ENCODE results near the gene KIAA0513. TPM values are rescaled to one million over a fixed set of nuclear protein-coding genes. Genes with fewer than 3 reads are reported as not detected.

KIAA0513 gene
- total RNA-seq, 1 donor, result 35.1 TPM

GRCh38 chr16:85047867-85048455 lies 20.4 kb downstream of the KIAA0513 start:
- Histone ChIP-seq H4K20me1 (ENCODE audit: insufficient read depth, low read length) (peaks cover 24% of the 10 kb centered on the region), H3K36me3 (ENCODE audit: insufficient read depth, low read length) (no peaks in the 10 kb centered on the region)
- no peak for TF ChIP-seq CTCF (IDR thresholded peaks at IDR 0.05; ENCODE audit: extremely low read depth, low read depth, low read length)

DNA sequence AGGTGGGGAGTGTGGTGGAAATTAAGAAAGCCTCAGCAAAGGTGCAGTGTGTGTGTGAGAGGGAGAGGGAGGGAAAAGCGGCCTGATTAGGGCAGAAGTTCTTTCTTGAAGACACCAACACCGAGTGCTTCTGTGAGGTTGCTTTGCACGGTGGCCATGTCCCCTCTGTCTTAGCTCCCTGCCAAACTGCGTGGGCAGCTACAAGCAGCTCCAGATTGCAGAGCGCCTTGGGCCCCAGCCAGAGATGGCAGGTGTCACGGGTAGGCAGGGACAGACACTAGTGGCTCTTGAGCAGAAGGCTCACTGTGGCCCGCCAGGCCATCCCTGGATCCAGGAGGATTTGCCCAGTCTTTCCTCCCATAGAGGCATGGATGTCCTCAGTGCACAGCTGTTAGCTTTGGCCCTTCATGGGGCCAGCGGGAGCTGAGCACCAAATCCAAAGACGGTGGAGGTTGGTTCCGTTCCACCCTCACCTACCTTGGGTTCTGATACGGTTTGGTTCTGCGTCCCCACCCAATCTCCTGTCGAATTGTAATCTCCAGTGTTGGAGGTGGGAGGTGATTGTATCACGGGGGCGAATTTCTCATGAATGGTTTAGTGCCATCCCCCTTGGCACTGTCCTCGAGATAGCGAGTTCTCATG lies 21.4 kb downstream of the KIAA0513 start:
- Histone ChIP-seq H3K9me3 (ENCODE audit: low read depth, low read length) (no peaks in the 10 kb centered on the region), H4K20me1 (ENCODE audit: insufficient read depth, low read length) (peaks cover 24% of the 10 kb centered on the region)

More at GRCh38 chr16:85047867-85048455, 20.4 kb downstream of the KIAA0513 start:
- no peak for DNase-seq (ENCODE audit: insufficient read length, low spot score, missing footprints)
- Histone ChIP-seq H3K79me2 (ENCODE audit: insufficient read depth, low read length) (peaks cover 8% of the 10 kb centered on the region), H3K9me3 (ENCODE audit: low read depth, low read length) (no peaks in the 10 kb centered on the region), H3K27me3 (ENCODE audit: insufficient read depth, low read length) (no peaks in the 10 kb centered on the region), H3K4me2 (ENCODE audit: insufficient read depth, low read length) (no peak overlapping the region), H3K4me1 (ENCODE audit: insufficient read depth, low read length) (peaks cover 11% of the 10 kb centered on the region), H2AFZ (ENCODE audit: low read length) (no peak overlapping the region), H3K4me3 (ENCODE audit: insufficient read depth, low read length) (no peak overlapping the region), H3K27ac (ENCODE audit: low read depth, low read length) (no peak overlapping the region)

GRCh38 chr16:85049706-85050305 lies 22.2 kb downstream of the KIAA0513 start:
- no peak overlapping the region for H3K4me2 ChIP-seq (ENCODE audit: insufficient read depth, low read length)
- H3K79me2 ChIP-seq (ENCODE audit: insufficient read depth, low read length), result peaks cover 9% of the 10 kb centered on the region
- H3K4me1 ChIP-seq (ENCODE audit: insufficient read depth, low read length), result peaks cover 15% of the 10 kb centered on the region
- peaks cover 24% of the 10 kb centered on the region for H4K20me1 ChIP-seq (ENCODE audit: insufficient read depth, low read length)
- no peak for DNase-seq (ENCODE audit: insufficient read length, low spot score, missing footprints)
- H3K27ac ChIP-seq (ENCODE audit: low read depth, low read length), result no peak overlapping the region
- no peak overlapping the region for H3K4me3 ChIP-seq (ENCODE audit: insufficient read depth, low read length)
- H2AFZ ChIP-seq (ENCODE audit: low read length), result no peak overlapping the region
- H3K27me3 ChIP-seq (ENCODE audit: insufficient read depth, low read length), result no peaks in the 10 kb centered on the region
- TF ChIP-seq CTCF (IDR thresholded peaks at IDR 0.05; ENCODE audit: extremely low read depth, low read depth, low read length), result no peak
- no peaks in the 10 kb centered on the region for H3K9me3 ChIP-seq (ENCODE audit: low read depth, low read length)
- H3K36me3 ChIP-seq (ENCODE audit: insufficient read depth, low read length), result no peaks in the 10 kb centered on the region

More for the DNA sequence above, 21.4 kb downstream of the KIAA0513 start:
- Histone ChIP-seq H3K27me3 (ENCODE audit: insufficient read depth, low read length) (no peaks in the 10 kb centered on the region), H3K36me3 (ENCODE audit: insufficient read depth, low read length) (no peaks in the 10 kb centered on the region), H3K79me2 (ENCODE audit: insufficient read depth, low read length) (peaks cover 8% of the 10 kb centered on the region), H3K4me2 (ENCODE audit: insufficient read depth, low read length) (no peak overlapping the region), H3K27ac (ENCODE audit: low read depth, low read length) (no peak overlapping the region), H3K4me1 (ENCODE audit: insufficient read depth, low read length) (peaks cover 11% of the 10 kb centered on the region), H2AFZ (ENCODE audit: low read length) (no peak overlapping the region), H3K4me3 (ENCODE audit: insufficient read depth, low read length) (no peak overlapping the region)
- DNase-seq (ENCODE audit: insufficient read length, low spot score, missing footprints), result no peak
- no peak for TF ChIP-seq CTCF (IDR thresholded peaks at IDR 0.05; ENCODE audit: extremely low read depth, low read depth, low read length)

- Histone ChIP-seq H3K4me3 (ENCODE audit: insufficient read depth, low read length) (no peak overlapping the region), H3K79me2 (ENCODE audit: insufficient read depth, low read length) (peaks cover 9% of the 10 kb centered on the region), H2AFZ (ENCODE audit: low read length) (peak overlapping the region; percentile 53), H3K9me3 (ENCODE audit: low read depth, low read length) (no peaks in the 10 kb centered on the region), H3K36me3 (ENCODE audit: insufficient read depth, low read length) (no peaks in the 10 kb centered on the region), H3K4me1 (ENCODE audit: insufficient read depth, low read length) (peaks cover 28% of the 10 kb centered on the region), H3K27ac (ENCODE audit: low read depth, low read length) (peak overlapping the region; percentile 76), H3K27me3 (ENCODE audit: insufficient read depth, low read length) (no peaks in the 10 kb centered on the region), H3K4me2 (ENCODE audit: insufficient read depth, low read length) (peak overlapping the region; percentile 60), H4K20me1 (ENCODE audit: insufficient read depth, low read length) (peaks cover 18% of the 10 kb centered on the region)
- DNase-seq (ENCODE audit: insufficient read length, low spot score, missing footprints), result no peak
- no peak for TF ChIP-seq CTCF (IDR thresholded peaks at IDR 0.05; ENCODE audit: extremely low read depth, low read depth, low read length)
Observed at GRCh38 chr16:85051067-85051581, 23.5 kb downstream of the KIAA0513 start.

Data from osteoblast (primary cell).